Superior temporal gyrus (tissue), 1 donor: ENCODE measurements around the gene TACC3.

ENCODE experiments used
- DNase-seq: peaks from one replicate; pipeline ENCODE4 v3.0.0-alpha.2; 2016; ENCODE audit errors: extremely low spot score

The TACC3 gene

GRCh38 chr4:1760521-1761071 is 39.3 kb downstream of the TACC3 start:
- DNase-seq, result no peak

GRCh38 chr4:1761130-1761689 is 39.9 kb downstream of the TACC3 start:
- no peak for DNase-seq

- DNase-seq, result no peak
Observed at GRCh38 chr4:1762264-1763010, 41.1 kb downstream of the TACC3 start.

- DNase-seq, result no peak
Observed at GRCh38 chr4:1763070-1763549, 41.8 kb downstream of the TACC3 start.

DNA sequence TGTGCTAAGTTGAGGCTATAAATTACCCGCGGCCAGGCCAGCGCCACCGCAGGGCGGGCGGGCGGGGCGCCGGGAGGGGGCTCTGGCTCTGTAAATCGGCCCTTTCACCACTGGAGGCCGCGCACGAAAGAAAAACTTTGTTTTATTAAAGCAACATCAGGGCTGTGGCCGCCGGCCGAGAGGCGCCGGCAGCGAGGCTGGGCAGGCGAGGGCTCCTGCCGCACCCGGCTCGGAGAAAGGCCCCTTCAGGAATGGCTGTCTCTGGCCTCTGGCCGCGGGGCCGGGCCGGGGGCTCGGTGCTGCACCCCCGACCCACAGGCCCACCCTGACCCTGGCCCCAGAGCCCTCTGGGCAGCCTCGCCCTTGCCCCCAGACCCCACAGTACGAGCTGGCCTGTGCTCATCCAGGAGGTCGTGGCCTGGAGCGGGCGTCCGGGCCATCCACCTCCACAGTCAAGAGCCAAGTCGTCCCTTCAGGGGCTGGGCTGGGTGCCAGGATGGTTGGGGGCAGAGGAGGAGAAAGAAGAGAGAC is 42.3 kb downstream of the TACC3 start:
- peak; percentile 32 for DNase-seq

GRCh38 chr4:1764670-1765069 is 43.3 kb downstream of the TACC3 start:
- DNase-seq, result no peak

- DNase-seq, result no peak
Observed at GRCh38 chr4:1765409-1766072, 44.2 kb downstream of the TACC3 start.

DNA sequence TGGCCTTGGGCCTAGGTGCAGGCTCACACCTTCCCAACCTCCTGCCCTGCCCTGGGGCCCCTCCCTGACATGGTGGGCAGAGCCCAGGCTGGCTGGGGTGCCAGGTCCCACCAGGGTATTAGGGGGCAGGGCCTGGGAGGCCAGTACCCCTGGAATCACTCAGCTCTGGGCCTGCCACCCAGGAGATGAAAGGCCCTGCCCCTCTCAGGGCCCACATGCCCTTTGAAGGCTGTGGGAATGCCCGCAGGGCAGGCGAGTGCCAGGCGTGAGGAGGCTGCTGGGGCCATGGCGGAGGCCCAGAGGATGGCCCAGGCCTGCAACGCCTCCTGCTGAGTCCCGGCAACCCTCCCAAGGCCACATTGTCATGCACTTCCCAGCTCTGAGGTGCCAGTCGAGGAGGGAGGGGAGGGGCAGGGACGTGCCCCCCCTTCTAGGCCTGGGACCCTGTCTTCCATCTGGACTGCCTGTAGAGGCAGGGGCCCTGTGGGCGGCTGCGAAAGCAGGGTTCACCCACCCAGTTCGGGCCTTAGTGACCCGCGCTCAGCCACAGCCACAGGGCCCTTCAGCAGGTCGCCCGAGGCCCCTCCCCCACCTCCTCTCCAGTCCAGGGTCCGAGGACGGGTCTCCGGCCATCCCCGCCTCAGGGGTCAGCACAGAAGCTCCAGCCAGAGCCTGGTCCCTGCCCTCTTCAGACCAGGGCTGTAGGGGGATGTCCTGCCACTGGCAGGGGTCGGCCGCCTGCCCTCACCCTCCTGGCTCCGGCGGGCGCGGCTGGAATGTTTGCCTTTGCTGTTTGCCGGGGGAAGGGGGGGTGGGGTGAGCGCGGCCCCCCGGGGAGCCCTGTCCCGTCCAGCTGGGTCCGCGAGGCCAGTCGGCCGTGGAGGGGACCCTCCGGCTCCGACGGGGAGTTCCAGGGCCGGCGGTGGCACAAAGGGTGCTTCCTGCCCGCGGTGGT is 45.1 kb downstream of the TACC3 start:
- no peak for DNase-seq

DNA sequence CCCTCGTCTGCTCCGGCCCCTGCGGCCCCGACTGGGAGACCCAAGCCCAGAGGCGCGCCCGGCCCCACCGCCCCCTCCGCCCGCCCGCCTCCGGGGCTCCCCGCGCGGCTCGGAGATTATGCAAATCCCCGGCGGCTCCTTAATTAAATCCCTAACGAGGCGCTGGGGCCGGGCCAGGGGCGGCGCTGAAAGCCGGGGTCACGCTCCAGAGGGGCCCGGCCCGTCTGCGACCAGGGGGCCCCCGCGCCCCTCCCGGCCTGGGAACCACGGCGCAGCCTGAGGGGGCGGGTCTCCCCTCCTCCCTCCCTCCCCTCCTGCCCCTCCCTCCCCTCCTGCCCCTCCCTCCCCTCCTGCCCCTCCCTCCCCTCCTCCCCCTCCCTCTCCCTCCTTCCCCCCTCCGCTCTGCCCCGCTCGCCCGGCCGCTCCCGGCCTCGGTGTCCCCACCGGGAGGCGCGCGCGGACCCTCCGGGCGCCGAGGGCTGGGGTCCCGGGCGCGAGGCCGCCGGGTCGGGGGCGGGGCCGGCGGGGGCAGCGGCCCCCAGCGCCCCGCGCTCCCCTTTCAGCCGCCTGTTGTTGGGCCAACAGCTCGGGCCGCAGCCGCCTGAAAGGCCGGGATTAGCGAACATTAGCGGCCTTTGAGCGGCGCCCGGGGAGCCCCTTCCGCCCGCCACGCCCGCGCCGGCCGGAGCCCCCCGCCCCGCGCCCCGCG is 45.9 kb downstream of the TACC3 start:
- no peak for DNase-seq

GRCh38 chr4:1767770-1768366 is 46.5 kb downstream of the TACC3 start:
- no peak for DNase-seq

- no peak for DNase-seq
Observed at GRCh38 chr4:1768367-1769034, 47.2 kb downstream of the TACC3 start.

- no peak for DNase-seq
Observed at GRCh38 chr4:1769692-1770091, 48.4 kb downstream of the TACC3 start.

GRCh38 chr4:1770245-1770644 is 48.9 kb downstream of the TACC3 start:
- DNase-seq, result no peak

DNA sequence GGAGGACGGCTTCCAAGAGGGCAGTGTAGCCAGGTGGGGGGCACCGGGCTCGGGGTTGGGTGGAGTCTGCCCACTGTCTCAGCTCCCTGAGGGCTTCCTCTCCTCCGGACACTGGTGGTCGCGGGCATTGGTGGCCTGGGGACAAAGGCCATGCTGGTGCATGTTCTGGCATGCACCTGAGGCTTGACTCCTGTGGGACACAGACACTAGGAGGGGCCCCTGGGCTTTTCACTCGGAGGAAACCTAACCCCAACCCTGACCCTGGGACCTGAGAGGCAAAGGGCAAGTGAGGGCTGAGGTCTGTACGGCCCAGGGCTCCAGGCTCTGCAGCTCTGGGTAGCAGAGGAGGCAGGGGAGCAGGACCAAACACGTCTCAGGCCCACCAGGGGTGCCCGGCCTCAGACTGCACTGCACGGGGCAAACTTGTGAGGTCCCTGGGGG is 49.5 kb downstream of the TACC3 start:
- DNase-seq, result no peak

DNA sequence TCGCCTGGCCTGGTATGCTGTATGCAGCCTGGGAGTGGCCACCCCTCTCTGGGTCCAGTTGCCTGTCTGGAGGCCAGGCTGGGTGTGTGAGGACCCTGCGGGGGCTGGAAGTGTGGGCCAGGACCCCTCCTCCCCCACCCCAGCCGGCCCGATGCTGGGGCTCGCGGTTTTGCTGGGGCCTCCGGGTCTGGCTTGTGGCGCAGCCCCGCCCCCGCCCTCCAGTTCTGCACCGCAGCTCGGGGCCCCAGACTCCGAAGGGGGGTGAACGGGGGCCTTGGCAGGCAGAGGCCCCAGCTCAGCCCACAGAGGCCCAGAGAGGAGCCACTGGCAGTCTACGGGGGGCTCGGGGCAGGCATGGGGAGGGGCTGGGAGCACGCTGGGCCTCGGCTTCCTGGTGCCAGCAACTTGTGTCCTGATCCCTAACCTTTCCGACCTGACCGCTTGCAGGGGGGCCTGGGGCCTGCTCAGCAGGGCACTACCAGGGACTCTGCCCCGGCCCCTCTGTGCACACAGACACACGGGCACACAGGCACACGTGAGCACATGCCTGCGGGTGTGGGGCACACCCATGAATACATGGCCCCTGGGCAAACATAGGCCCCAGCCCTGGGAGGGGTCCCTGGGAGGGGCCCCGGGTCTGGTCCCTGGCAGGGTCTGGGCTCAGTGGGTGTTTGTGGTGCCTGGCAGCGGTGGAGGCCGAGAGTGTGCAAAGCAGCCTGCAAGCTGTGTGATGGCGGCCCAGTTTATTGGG is 50.4 kb downstream of the TACC3 start:
- no peak for DNase-seq

GRCh38 chr4:1772853-1773538 is 51.7 kb downstream of the TACC3 start:
- DNase-seq, result no peak

GRCh38 chr4:1773754-1774153 is 52.4 kb downstream of the TACC3 start:
- DNase-seq, result no peak
